K562 (cell line): Measurements from ENCODE around the gene OR10G3. TPM values are rescaled to one million over a fixed set of nuclear protein-coding genes. Genes with fewer than 3 reads are reported as not detected.

ENCODE experiments used
- CBX2 ChIP-seq: fragments of 200-600 bp; sonication (generic); IDR thresholded peaks from one replicate; pipeline ENCODE4 v1.6.1; 2012; ENCODE audit warnings: mild to moderate bottlenecking, low read length, inconsistent platforms; ENCODE audit not compliant: insufficient read depth, poor library complexity, severe bottlenecking
- ETV1 ChIP-seq: fragments of 450-650 bp; conservative IDR thresholded peaks from 2 replicates; pipeline ENCODE4 v1.6.1; 2016; ENCODE audit warnings: missing genetic modification characterization, control low read depth, low read depth, missing compliant biosample characterization
- ILF3 ChIP-seq: fragments of 450-650 bp; IDR thresholded peaks from 2 replicates; pipeline ENCODE4 v1.6.1; 2018; ENCODE audit warnings: antibody characterized with exemption, mild to moderate bottlenecking, moderate library complexity, borderline replicate concordance
- NCOA1 ChIP-seq: fragments of 450-650 bp; IDR thresholded peaks from 2 replicates; pipeline ENCODE4 v1.6.1; 2016; ENCODE audit warnings: low read depth
- NFRKB ChIP-seq: fragments of 450-650 bp; IDR thresholded peaks from 2 replicates; pipeline ENCODE4 v1.6.1; 2016; ENCODE audit warnings: low read depth
- RCOR1 ChIP-seq, 2 experiments: IDR thresholded peaks; 2 replicates each; pipeline ENCODE4 v1.6.1; 2012; ENCODE audit warnings: low read depth in 2 of 2, low read length in 2 of 2, borderline replicate concordance in 1 of 2, improper control_type of control experiment in 1 of 2
- YBX1 ChIP-seq: fragments of 450-650 bp; IDR thresholded peaks from 2 replicates; pipeline ENCODE4 v1.7.1; 2016; ENCODE audit warnings: mild to moderate bottlenecking
- ZC3H4 ChIP-seq: sonication (generic); formaldehyde crosslinking; IDR thresholded peaks from 2 replicates; pipeline ENCODE4 v1.9.0; 2021; ENCODE audit warnings: missing genetic modification reagents, borderline replicate concordance
- ZNF263 ChIP-seq: sonication (generic); formaldehyde crosslinking; IDR thresholded peaks from 2 replicates; pipeline ENCODE4 v1.8.0; 2022; ENCODE audit warnings: mild to moderate bottlenecking, missing genetic modification reagents, borderline replicate concordance
- ZNF316 ChIP-seq: fragments of 450-650 bp; IDR thresholded peaks from 2 replicates; pipeline ENCODE4 v1.6.1; 2016
- ZNF408 ChIP-seq: fragments of 250-450 bp; sonication (Bioruptor Pico); IDR thresholded peaks from 2 replicates; pipeline ENCODE4 v1.4.0; 2020; ENCODE audit warnings: low read depth, mild to moderate bottlenecking, moderate library complexity
- polyA plus RNA-seq, 8 experiments: library from polyadenylated mRNA; depleted of rRNA in 4 of 8; stranded (reverse) in 5 of 8; unstranded in 3 of 8; fragments of >200 nt; fragmentation: Nextera tagmentation in 2 of 8; fragmentation: Illumina TruSeq in 1 of 8; extraction: Ambion mirVana in 2 of 8; extraction: Trizol in 1 of 8; gene quantifications; 2 replicates each; pipeline versions ENCODE4 v1.2.1 to v1.2.3, GENCODE V29; 2011 to 2014; ENCODE audit warnings: inconsistent platforms in 1 of 8, missing spikeins in 1 of 8
- total RNA-seq, 7 experiments: library from RNA; depleted of rRNA in 6 of 7; stranded (reverse); fragments of >200 nt in 6 of 7; fragmentation: Illumina TruSeq in 2 of 7; extraction: Trizol in 2 of 7; gene quantifications; 2 replicates each; pipeline versions ENCODE4 v1.2.1 to v1.2.3, GENCODE V29; 2011 to 2021; ENCODE audit warnings: low replicate concordance in 1 of 7
- TF ChIP-seq, protein P1 (sequence below): fragments of 250-450 bp; sonication (Bioruptor Pico); IDR thresholded peaks from 2 replicates; pipeline ENCODE4 v1.8.0; 2022; ENCODE audit warnings: moderate library complexity, mild to moderate bottlenecking, inconsistent platforms
- TF ChIP-seq, protein P2 (sequence below): fragments of 250-450 bp; sonication (Bioruptor Pico); IDR thresholded peaks from 2 replicates; pipeline ENCODE4 v1.4.0; 2020; ENCODE audit warnings: borderline replicate concordance

OR10G3 gene
- total and polyA plus RNA-seq, 9 of the 15 experiments (the other 6 are each of a cell fraction or from before 2014, with no cell fraction given), result not detected

- TF ChIP-seq YBX1, result no peak
- TF ChIP-seq RCOR1 (IDR thresholded peaks at IDR 0.05; ENCODE audit: borderline replicate concordance in 1 of 2, low read depth in 2 of 2, low read length in 2 of 2), result no peak
- TF ChIP-seq ILF3, result no peak
- TF ChIP-seq ZNF408 (CRISPR knock-in tag), result no peak
- no peak for TF ChIP-seq NCOA1
- no peak for TF ChIP-seq ETV1 (tag)
- TF ChIP-seq NFRKB, result 0 out of 2 replicates have a peak, but pooled peaks have one; percentile 35
- no peak for TF ChIP-seq ZNF316
- no peak for TF ChIP-seq CBX2
- TF ChIP-seq, protein P1, sequence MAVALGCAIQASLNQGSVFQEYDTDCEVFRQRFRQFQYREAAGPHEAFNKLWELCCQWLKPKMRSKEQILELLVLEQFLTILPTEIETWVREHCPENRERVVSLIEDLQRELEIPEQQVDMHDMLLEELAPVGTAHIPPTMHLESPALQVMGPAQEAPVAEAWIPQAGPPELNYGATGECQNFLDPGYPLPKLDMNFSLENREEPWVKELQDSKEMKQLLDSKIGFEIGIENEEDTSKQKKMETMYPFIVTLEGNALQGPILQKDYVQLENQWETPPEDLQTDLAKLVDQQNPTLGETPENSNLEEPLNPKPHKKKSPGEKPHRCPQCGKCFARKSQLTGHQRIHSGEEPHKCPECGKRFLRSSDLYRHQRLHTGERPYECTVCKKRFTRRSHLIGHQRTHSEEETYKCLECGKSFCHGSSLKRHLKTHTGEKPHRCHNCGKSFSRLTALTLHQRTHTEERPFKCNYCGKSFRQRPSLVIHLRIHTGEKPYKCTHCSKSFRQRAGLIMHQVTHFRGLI (CRISPR knock-in tag), result no peak
- TF ChIP-seq ZC3H4, result no peak
- 0 out of 2 replicates have a peak, but pooled peaks have one; percentile 1 for TF ChIP-seq ZNF263 (CRISPR knock-in tag)
- TF ChIP-seq, protein P2, sequence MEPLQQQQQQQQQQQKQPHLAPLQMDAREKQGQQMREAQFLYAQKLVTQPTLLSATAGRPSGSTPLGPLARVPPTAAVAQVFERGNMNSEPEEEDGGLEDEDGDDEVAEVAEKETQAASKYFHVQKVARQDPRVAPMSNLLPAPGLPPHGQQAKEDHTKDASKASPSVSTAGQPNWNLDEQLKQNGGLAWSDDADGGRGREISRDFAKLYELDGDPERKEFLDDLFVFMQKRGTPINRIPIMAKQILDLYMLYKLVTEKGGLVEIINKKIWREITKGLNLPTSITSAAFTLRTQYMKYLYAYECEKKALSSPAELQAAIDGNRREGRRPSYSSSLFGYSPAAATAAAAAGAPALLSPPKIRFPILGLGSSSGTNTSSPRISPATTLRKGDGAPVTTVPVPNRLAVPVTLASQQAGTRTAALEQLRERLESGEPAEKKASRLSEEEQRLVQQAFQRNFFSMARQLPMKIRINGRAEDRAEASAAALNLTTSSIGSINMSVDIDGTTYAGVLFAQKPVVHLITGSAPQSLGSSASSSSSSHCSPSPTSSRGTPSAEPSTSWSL (CRISPR knock-in tag), result no peak
- TF ChIP-seq, all 486 proteins: peak for 7
Observed at GRCh38 chr14:21526672-21527317, 53.1 kb downstream of the OR10G3 start (continued).
